GM10847 (cell line): ENCODE data around the gene FYTTD1.

Source experiments
- POLR2A ChIP-seq: IDR thresholded peaks from 2 replicates; pipeline ENCODE4 v1.6.1; 2011; ENCODE audit not compliant: insufficient read length; ENCODE audit errors: extremely low read depth

Gene FYTTD1

DNA sequence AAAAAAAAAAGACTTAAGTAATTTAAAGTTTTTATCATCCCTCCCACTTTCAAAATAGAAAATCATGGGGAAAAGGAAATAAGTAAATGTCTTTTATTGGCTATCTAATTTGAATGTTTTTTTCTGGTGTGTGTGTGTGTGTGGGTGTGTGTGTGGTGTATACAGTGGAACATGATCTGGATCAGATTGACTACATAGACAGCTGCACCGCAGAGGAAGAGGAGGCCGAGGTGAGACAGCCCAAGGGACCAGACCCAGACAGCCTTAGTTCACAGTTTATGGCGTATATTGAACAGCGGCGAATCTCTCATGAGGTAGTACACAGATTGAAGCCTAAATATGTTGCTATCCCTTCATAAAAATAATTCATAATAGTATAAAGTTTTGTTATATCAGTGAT lies 85.8 kb downstream of the FYTTD1 start:
- TF ChIP-seq POLR2A = no peak

DNA sequence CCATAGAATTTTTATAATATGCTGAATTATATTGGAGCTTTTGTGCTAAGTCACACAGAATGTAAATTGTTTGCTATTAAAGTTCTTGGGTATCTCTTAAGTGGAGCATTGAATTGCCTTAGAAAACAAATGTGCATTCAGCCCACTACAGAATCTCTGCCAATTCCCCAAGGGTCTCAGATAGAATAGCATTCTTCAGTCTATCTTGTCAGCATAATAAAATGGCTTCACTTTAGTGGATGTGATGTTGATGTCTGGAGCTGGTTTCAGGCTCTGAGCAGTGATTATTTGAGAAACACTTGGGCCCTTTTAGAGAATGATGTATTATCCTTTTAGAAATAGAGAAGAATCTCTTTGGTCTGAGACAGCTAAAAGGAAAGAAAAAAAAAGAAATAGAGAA lies 86.6 kb downstream of the FYTTD1 start:
- no peak for TF ChIP-seq POLR2A
